Measurements from ENCODE around the gene OSER1. TPM values are rescaled to one million over a fixed set of nuclear protein-coding genes. Genes with fewer than 3 reads are reported as not detected.

OSER1 gene
- total and polyA plus RNA-seq, 2 experiments from 2014 or later = 34.7 to 49.4 TPM

DNA sequence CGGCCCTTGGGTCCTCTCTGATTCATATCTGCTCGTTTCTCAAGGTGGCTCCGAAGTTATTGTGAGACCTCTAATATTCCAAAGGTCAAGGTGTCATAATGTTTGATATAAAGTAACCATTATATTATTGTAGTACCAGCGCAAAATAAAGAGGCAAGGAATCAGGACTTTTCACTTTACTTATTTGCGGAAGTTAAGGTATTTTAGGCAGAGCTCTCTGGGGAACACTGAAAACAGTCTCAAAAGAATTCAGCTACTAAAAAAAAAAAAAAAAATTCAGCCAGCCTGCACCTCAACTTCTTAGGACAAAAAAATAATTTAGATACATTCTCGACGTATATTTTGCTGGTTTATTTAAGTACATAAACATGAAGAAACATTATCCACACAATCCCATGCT is 2.4 kb downstream of the OSER1 start:
- Histone ChIP-seq H3K4me1 (ENCODE audit: insufficient read depth) (peaks cover 26% of the 10 kb centered on the region), H3K36me3 (replicated peaks; ENCODE audit: insufficient read depth, low read depth) (no peaks in the 10 kb centered on the region), H4K20me1 (ENCODE audit: insufficient read depth, poor library complexity, severe bottlenecking) (peaks cover 39% of the 10 kb centered on the region), H3K4me2 (peak overlapping the region; percentile 92), H2AFZ (no peak overlapping the region), H3K27me3 (no peaks in the 10 kb centered on the region), H3K9me3 (ENCODE audit: low read depth) (no peaks in the 10 kb centered on the region), H3K9me2 (replicated peaks; ENCODE audit: insufficient read depth) (no peaks in the 10 kb centered on the region), H3K4me3 (peak overlapping the region; percentile 74), H3K27ac (peak overlapping the region; percentile 2), H3K79me2 (peaks cover 80% of the 10 kb centered on the region)
- TF ChIP-seq EZH2phosphoT487 (IDR thresholded peaks at IDR 0.05; ENCODE audit: low read depth, severe bottlenecking, unreplicated experiment) (no peak), EZH2 (IDR thresholded peaks at IDR 0.05; ENCODE audit: borderline replicate concordance) (no peak)
- WGBS (ENCODE audit: low lambda C conversion rate, missing lambda C conversion rate) = 70% methylated on average over 7 of the region's 7 CpGs
- no peak for DNase-seq (ENCODE audit: low spot score)

DNA sequence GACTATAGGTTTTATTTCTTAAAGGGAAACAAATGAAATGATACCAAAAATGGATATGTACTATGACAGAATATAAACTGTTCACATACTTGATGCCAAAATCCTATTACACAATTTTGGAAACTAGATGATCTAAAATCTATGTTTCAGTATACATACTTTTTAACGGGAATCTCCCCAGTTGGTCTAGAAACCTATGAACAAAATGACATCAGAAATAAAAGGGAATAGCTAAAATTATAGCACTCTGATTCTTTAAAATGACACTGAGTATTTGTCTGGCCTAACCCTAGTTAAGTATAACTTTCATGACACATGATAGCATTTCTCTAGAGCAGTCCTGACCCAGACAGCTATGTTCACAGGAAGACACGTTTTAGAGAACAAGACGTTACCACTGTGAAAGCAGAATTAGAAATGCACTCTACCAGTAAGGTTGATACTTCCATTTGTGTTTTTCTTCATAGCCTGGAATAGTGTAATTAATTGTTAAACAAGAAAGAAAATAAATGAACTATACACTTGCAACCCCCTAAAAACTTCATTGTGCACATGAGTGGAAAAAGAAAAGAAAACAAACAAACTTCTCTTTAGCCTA is 3.3 kb downstream of the OSER1 start:
- no peak overlapping the region for H2AFZ ChIP-seq
- H3K4me2 ChIP-seq = peak overlapping the region; percentile 92
- no peaks in the 10 kb centered on the region for H3K9me3 ChIP-seq (ENCODE audit: low read depth)
- H3K36me3 ChIP-seq (replicated peaks; ENCODE audit: insufficient read depth, low read depth) = no peaks in the 10 kb centered on the region
- TF ChIP-seq EZH2phosphoT487 (IDR thresholded peaks at IDR 0.05; ENCODE audit: low read depth, severe bottlenecking, unreplicated experiment) = no peak
- TF ChIP-seq EZH2 (IDR thresholded peaks at IDR 0.05; ENCODE audit: borderline replicate concordance) = no peak
- TF ChIP-seq, protein P1, sequence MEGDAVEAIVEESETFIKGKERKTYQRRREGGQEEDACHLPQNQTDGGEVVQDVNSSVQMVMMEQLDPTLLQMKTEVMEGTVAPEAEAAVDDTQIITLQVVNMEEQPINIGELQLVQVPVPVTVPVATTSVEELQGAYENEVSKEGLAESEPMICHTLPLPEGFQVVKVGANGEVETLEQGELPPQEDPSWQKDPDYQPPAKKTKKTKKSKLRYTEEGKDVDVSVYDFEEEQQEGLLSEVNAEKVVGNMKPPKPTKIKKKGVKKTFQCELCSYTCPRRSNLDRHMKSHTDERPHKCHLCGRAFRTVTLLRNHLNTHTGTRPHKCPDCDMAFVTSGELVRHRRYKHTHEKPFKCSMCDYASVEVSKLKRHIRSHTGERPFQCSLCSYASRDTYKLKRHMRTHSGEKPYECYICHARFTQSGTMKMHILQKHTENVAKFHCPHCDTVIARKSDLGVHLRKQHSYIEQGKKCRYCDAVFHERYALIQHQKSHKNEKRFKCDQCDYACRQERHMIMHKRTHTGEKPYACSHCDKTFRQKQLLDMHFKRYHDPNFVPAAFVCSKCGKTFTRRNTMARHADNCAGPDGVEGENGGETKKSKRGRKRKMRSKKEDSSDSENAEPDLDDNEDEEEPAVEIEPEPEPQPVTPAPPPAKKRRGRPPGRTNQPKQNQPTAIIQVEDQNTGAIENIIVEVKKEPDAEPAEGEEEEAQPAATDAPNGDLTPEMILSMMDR (IDR thresholded peaks at IDR 0.05; ENCODE audit: poor library complexity) = no peak
- H4K20me1 ChIP-seq (ENCODE audit: insufficient read depth, poor library complexity, severe bottlenecking) = peaks cover 39% of the 10 kb centered on the region
- H3K4me1 ChIP-seq (ENCODE audit: insufficient read depth) = peaks cover 26% of the 10 kb centered on the region
- H3K9me2 ChIP-seq (replicated peaks; ENCODE audit: insufficient read depth) = no peaks in the 10 kb centered on the region
- 72% methylated on average over 3 of the region's 3 CpGs for WGBS (ENCODE audit: low lambda C conversion rate, missing lambda C conversion rate)
- H3K27me3 ChIP-seq = no peaks in the 10 kb centered on the region
- no peak overlapping the region for H3K27ac ChIP-seq
- H3K4me3 ChIP-seq = no peak overlapping the region
- peaks cover 81% of the 10 kb centered on the region for H3K79me2 ChIP-seq
- DNase-seq (ENCODE audit: low spot score) = no peak

DNA sequence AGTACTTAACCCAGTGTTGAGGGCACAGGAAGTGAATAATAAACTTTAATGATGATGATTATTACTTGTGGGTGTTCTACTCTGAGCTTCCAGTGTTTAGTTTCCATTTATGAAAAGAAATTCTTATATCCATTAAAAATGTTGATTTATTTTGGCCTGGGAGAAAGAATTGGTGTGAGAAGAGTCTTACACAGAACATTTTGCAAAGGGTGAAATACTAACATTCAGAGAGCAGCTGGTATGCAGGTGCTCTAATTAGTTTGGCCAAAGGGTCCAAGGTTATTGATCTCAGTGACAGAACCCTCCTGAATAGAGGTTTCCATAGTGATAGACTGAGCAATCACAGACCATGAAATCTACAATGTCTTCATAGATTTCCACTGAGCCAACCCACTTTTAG is 4.4 kb downstream of the OSER1 start:
- no peak overlapping the region for H2AFZ ChIP-seq
- DNase-seq (ENCODE audit: low spot score) = no peak
- H3K4me2 ChIP-seq = no peak overlapping the region
- H3K9me2 ChIP-seq (replicated peaks; ENCODE audit: insufficient read depth) = no peaks in the 10 kb centered on the region
- no peaks in the 10 kb centered on the region for H3K27me3 ChIP-seq
- peaks cover 87% of the 10 kb centered on the region for H3K79me2 ChIP-seq
- H3K36me3 ChIP-seq (replicated peaks; ENCODE audit: insufficient read depth, low read depth) = no peaks in the 10 kb centered on the region
- H3K27ac ChIP-seq = no peak overlapping the region
- H3K4me3 ChIP-seq = no peak overlapping the region
- H3K4me1 ChIP-seq (ENCODE audit: insufficient read depth) = peaks cover 26% of the 10 kb centered on the region
- TF ChIP-seq EZH2phosphoT487 (IDR thresholded peaks at IDR 0.05; ENCODE audit: low read depth, severe bottlenecking, unreplicated experiment) (no peak), EZH2 (IDR thresholded peaks at IDR 0.05; ENCODE audit: borderline replicate concordance) (no peak)
- TF ChIP-seq, protein P1 (IDR thresholded peaks at IDR 0.05; ENCODE audit: poor library complexity) = no peak
- no peaks in the 10 kb centered on the region for H3K9me3 ChIP-seq (ENCODE audit: low read depth)
- peaks cover 39% of the 10 kb centered on the region for H4K20me1 ChIP-seq (ENCODE audit: insufficient read depth, poor library complexity, severe bottlenecking)

DNA sequence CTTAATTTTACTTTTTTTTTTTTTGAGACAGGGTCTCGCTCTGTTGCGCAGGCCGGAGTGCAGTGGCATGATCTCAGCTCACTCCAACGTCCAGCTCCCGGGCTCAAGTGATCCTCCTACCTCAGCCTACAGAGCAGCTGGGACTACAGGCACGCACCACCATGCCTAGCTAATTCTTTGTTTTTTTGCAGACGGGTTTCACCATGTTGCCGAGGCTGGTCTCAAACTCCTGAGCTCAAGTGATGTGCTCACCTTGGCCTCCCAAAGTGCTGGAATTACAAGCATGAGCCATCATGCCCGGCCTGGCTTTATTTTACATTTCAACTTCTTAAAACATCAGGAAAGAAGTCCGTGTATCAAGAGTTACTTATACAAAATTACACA is 5.7 kb downstream of the OSER1 start:
- peaks cover 26% of the 10 kb centered on the region for H3K4me1 ChIP-seq (ENCODE audit: insufficient read depth)
- no peak overlapping the region for H2AFZ ChIP-seq
- H3K27me3 ChIP-seq = no peaks in the 10 kb centered on the region
- H4K20me1 ChIP-seq (ENCODE audit: insufficient read depth, poor library complexity, severe bottlenecking) = peaks cover 41% of the 10 kb centered on the region
- no peaks in the 10 kb centered on the region for H3K9me2 ChIP-seq (replicated peaks; ENCODE audit: insufficient read depth)
- DNase-seq (ENCODE audit: low spot score) = no peak
- TF ChIP-seq EZH2 (IDR thresholded peaks at IDR 0.05; ENCODE audit: borderline replicate concordance) = no peak
- TF ChIP-seq, protein P1 (IDR thresholded peaks at IDR 0.05; ENCODE audit: poor library complexity) = no peak
- no peak for TF ChIP-seq EZH2phosphoT487 (IDR thresholded peaks at IDR 0.05; ENCODE audit: low read depth, severe bottlenecking, unreplicated experiment)
- 94% methylated on average over 10 of the region's 10 CpGs for WGBS (ENCODE audit: low lambda C conversion rate, missing lambda C conversion rate)
- H3K27ac ChIP-seq = peak overlapping the region; percentile 62
- no peaks in the 10 kb centered on the region for H3K9me3 ChIP-seq (ENCODE audit: low read depth)
- H3K79me2 ChIP-seq = peaks cover 93% of the 10 kb centered on the region
- no peak overlapping the region for H3K4me3 ChIP-seq
- H3K36me3 ChIP-seq (replicated peaks; ENCODE audit: insufficient read depth, low read depth) = no peaks in the 10 kb centered on the region
- peak overlapping the region; percentile 16 for H3K4me2 ChIP-seq
